DMS79 (cell line): ENCODE results near the gene GCSAM.

Experiments
- DNase-seq: peaks from one replicate; lab custom pipeline; 2025; lab: John Stamatoyannopoulos, UW

Gene GCSAM

GRCh38 chr3:112132975-112133448 lies at the start of gene GCSAM:
Gene GCSAM (minus strand): TSS chr3:112133248. CDS start chr3:112133120, 128 bp downstream.
- no peak for DNase-seq

- DNase-seq, result no peak
These were observed 42.6 kb upstream of the GCSAM start for GRCh38 chr3:112175646-112176045.

GRCh38 chr3:112175037-112175436 lies 42.0 kb upstream of the GCSAM start:
- DNase-seq, result no peak

- no peak for DNase-seq
These were observed 38.1 kb upstream of the GCSAM start for GRCh38 chr3:112171144-112171543.

GRCh38 chr3:112170046-112170445 lies 37.0 kb upstream of the GCSAM start:
- DNase-seq, result no peak

- no peak for DNase-seq
These were observed 34.7 kb upstream of the GCSAM start for GRCh38 chr3:112167758-112168157.

GRCh38 chr3:112149136-112149535 lies 16.1 kb upstream of the GCSAM start:
- no peak for DNase-seq

GRCh38 chr3:112143689-112144088 lies 10.6 kb upstream of the GCSAM start:
- DNase-seq, result no peak

- no peak for DNase-seq
These were observed 10.2 kb upstream of the GCSAM start for GRCh38 chr3:112143251-112143650.

GRCh38 chr3:112141293-112141692 lies 8.2 kb upstream of the GCSAM start:
- no peak for DNase-seq

- no peak for DNase-seq
These were observed 7.5 kb upstream of the GCSAM start for GRCh38 chr3:112140584-112140983.

- DNase-seq, result no peak
These were observed 5.3 kb upstream of the GCSAM start for GRCh38 chr3:112138219-112138969.

GRCh38 chr3:112137781-112138180 lies 4.7 kb upstream of the GCSAM start:
- DNase-seq, result no peak

GRCh38 chr3:112136959-112137693 lies 4.1 kb upstream of the GCSAM start:
- no peak for DNase-seq

- no peak for DNase-seq
These were observed 3.0 kb upstream of the GCSAM start for GRCh38 chr3:112136046-112136445.

GRCh38 chr3:112134335-112135124 lies 1.5 kb upstream of the GCSAM start:
- DNase-seq, result no peak

GRCh38 chr3:112133626-112134334 lies 732 bp upstream of the GCSAM start:
- DNase-seq, result no peak

GRCh38 chr3:112132554-112132953 lies 494 bp downstream of the GCSAM start:
- DNase-seq, result no peak

- DNase-seq, result no peak
These were observed 960 bp downstream of the GCSAM start for GRCh38 chr3:112132088-112132487.

- no peak for DNase-seq
These were observed 1.9 kb downstream of the GCSAM start for GRCh38 chr3:112131111-112131510.

GRCh38 chr3:112130638-112130993 lies 2.4 kb downstream of the GCSAM start:
- DNase-seq, result no peak
